Neural progenitor cell (in vitro differentiated cells): ENCODE measurements around the gene CGA. TPM values are rescaled to one million over a fixed set of nuclear protein-coding genes. Genes with fewer than 3 reads are reported as not detected.

Experiments used
- DNase-seq: peaks from one replicate; pipeline ENCODE4 v3.0.0-alpha.2; 2016; ENCODE audit warnings: low spot score
- H2AFZ ChIP-seq: fragments of 200-600 bp; sonication (generic); replicated peaks from 2 replicates; pipeline ENCODE4 v1.6.1; 2016; ENCODE audit warnings: antibody characterized with exemption
- H3F3A ChIP-seq: fragments of 200-600 bp; sonication (generic); 2 replicates; pipeline ENCODE4 v1.6.1; 2016; ENCODE audit warnings: antibody characterized with exemption, low read depth
- H3K27ac ChIP-seq: fragments of 200-600 bp; sonication (generic); 2 replicates; pipeline ENCODE4 v1.5.1; 2016; ENCODE audit warnings: mild to moderate bottlenecking
- H3K27me3 ChIP-seq: fragments of 200-600 bp; sonication (generic); 2 replicates; pipeline ENCODE4 v1.6.1; 2016; ENCODE audit warnings: mild to moderate bottlenecking, moderate library complexity
- H3K36me3 ChIP-seq: fragments of 200-600 bp; sonication (generic); 2 replicates; pipeline ENCODE4 v1.5.1; 2016
- H3K4me1 ChIP-seq: fragments of 200-600 bp; sonication (generic); 2 replicates; pipeline ENCODE4 v1.6.1; 2016; ENCODE audit warnings: mixed run types
- H3K4me2 ChIP-seq: fragments of 200-600 bp; sonication (generic); 2 replicates; pipeline ENCODE4 v1.6.1; 2016
- H3K4me3 ChIP-seq: fragments of 200-600 bp; sonication (generic); 2 replicates; pipeline ENCODE4 v1.5.1; 2016
- H3K79me2 ChIP-seq: fragments of 200-600 bp; sonication (generic); 2 replicates; pipeline ENCODE4 v1.6.1; 2016; ENCODE audit warnings: low read depth
- H3K9ac ChIP-seq: fragments of 200-600 bp; sonication (generic); 2 replicates; pipeline ENCODE4 v1.6.1; 2016
- H3K9me3 ChIP-seq: fragments of 200-600 bp; sonication (generic); 2 replicates; pipeline ENCODE4 v1.5.1; 2016; ENCODE audit warnings: low read depth
- H4K20me1 ChIP-seq: fragments of 200-600 bp; sonication (generic); 2 replicates; pipeline ENCODE4 v1.6.1; 2016; ENCODE audit warnings: low read depth
- H3K27ac Mint-ChIP-seq: 3 replicates; pipeline ENCODE4 v1.8.0; 2021; ENCODE audit warnings: mixed read lengths
- H3K27me3 Mint-ChIP-seq: 2 replicates; pipeline ENCODE4 v1.8.0; 2022; ENCODE audit warnings: low read depth, mild to moderate bottlenecking, inconsistent platforms, moderate library complexity, mixed read lengths; ENCODE audit not compliant: insufficient read depth
- H3K36me3 Mint-ChIP-seq: 3 replicates; pipeline ENCODE4 v1.8.0; 2021; ENCODE audit warnings: mixed read lengths
- H3K4me1 Mint-ChIP-seq: 3 replicates; pipeline ENCODE4 v1.8.0; 2021; ENCODE audit warnings: mixed read lengths
- H3K4me3 Mint-ChIP-seq: 3 replicates; pipeline ENCODE4 v1.8.0; 2021; ENCODE audit warnings: mild to moderate bottlenecking, moderate library complexity, mixed read lengths
- H3K9me3 Mint-ChIP-seq: 3 replicates; pipeline ENCODE4 v1.8.0; 2020; ENCODE audit warnings: mixed read lengths
- CTCF ChIP-seq: fragments of 200-600 bp; sonication (generic); IDR thresholded peaks from 2 replicates; pipeline ENCODE4 v1.5.1; 2017; ENCODE audit warnings: antibody characterized with exemption, mild to moderate bottlenecking
- EZH2 ChIP-seq: fragments of 200-600 bp; sonication (generic); IDR thresholded peaks from 2 replicates; pipeline ENCODE4 v1.6.1; 2017; ENCODE audit warnings: antibody characterized with exemption, mild to moderate bottlenecking, moderate library complexity
- EZH2phosphoT487 ChIP-seq: fragments of 200-600 bp; sonication (generic); IDR thresholded peaks from 2 replicates; pipeline ENCODE4 v1.6.1; 2017; ENCODE audit warnings: antibody characterized with exemption
- total RNA-seq: library from RNA; depleted of rRNA; stranded (reverse); fragments of >200 nt; gene quantifications from 2 replicates; pipeline ENCODE4 v1.2.3, GENCODE V29; 2015; ENCODE audit warnings: low replicate concordance

CGA gene
- total RNA-seq, 1 donor from 2014 or later = not detected

DNA sequence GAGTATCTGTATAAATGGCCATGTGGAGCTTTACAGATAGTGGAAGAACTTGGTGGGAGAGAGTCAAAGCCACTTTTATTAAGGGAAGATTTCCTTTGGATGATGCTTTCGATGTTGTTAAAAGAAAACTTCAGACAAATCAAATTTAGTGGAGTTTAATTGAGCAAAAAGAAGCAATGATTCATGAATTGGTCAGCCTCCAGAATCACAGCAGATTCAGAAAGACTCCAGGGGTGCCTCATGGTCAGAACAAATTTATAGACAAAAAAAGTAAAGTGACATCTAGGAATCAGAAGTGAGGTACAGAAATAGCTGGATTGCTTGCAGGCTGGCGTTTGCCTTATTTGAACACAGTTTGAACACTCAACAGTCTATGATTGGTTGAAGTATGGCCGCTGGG, 5.3 kb upstream of the CGA start:
- no peak for TF ChIP-seq EZH2
- no peak for TF ChIP-seq EZH2phosphoT487
- TF ChIP-seq CTCF = no peak
- no peak for DNase-seq
- Mint-ChIP-seq H3K27ac (no peak overlapping the region), H3K36me3 (no peaks in the 10 kb centered on the region), H3K27me3 (no peaks in the 10 kb centered on the region), H3K4me1 (peaks cover 11% of the 10 kb centered on the region), H3K9me3 (no peaks in the 10 kb centered on the region), H3K4me3 (no peak overlapping the region)
- Histone ChIP-seq H4K20me1 (no peaks in the 10 kb centered on the region), H3K36me3 (no peaks in the 10 kb centered on the region), H3K4me2 (no peak overlapping the region), H3K9ac (no peak overlapping the region), H3K9me3 (no peaks in the 10 kb centered on the region), H3F3A (no peaks in the 10 kb centered on the region), H3K4me1 (peaks cover 6% of the 10 kb centered on the region), H3K79me2 (no peaks in the 10 kb centered on the region), H2AFZ (no peak overlapping the region), H3K4me3 (no peak overlapping the region), H3K27me3 (no peaks in the 10 kb centered on the region), H3K27ac (no peak overlapping the region)

DNA sequence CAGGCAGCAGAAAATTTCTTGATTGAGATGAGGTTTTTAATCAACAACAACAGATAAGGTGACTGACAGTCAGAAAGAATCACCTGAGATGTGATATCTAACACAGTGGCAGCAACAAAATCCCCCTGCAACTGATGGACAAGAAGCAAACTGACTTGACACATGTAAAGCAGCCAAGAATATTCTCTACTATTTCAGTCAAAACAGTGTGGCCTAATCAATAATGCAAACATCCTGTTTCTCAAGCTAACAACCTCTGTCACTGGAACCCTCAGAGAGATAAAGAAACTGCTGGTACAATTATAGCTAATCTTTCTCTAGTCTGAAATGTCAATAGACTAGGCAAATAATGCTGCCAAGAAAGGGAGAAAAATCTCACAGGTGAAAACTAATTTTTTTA, 4.6 kb upstream of the CGA start:
- H3K79me2 ChIP-seq = no peaks in the 10 kb centered on the region
- peaks cover 11% of the 10 kb centered on the region for H3K4me1 Mint-ChIP-seq
- H3K4me3 Mint-ChIP-seq = no peak overlapping the region
- H3K27me3 ChIP-seq = no peaks in the 10 kb centered on the region
- H3K9me3 ChIP-seq = no peaks in the 10 kb centered on the region
- H3K9ac ChIP-seq = no peak overlapping the region
- H3F3A ChIP-seq = no peaks in the 10 kb centered on the region
- no peaks in the 10 kb centered on the region for H3K36me3 ChIP-seq
- peaks cover 6% of the 10 kb centered on the region for H3K4me1 ChIP-seq
- H3K4me3 ChIP-seq = no peak overlapping the region
- no peak for TF ChIP-seq EZH2
- no peak for TF ChIP-seq CTCF
- TF ChIP-seq EZH2phosphoT487 = no peak
- no peaks in the 10 kb centered on the region for H3K9me3 Mint-ChIP-seq
- no peaks in the 10 kb centered on the region for H3K36me3 Mint-ChIP-seq
- H3K27me3 Mint-ChIP-seq = no peaks in the 10 kb centered on the region
- no peak overlapping the region for H3K4me2 ChIP-seq
- H3K27ac ChIP-seq = no peak overlapping the region
- H4K20me1 ChIP-seq = no peaks in the 10 kb centered on the region
- peak overlapping the region; percentile 7 for H2AFZ ChIP-seq
- no peak overlapping the region for H3K27ac Mint-ChIP-seq
- DNase-seq = no peak

DNA sequence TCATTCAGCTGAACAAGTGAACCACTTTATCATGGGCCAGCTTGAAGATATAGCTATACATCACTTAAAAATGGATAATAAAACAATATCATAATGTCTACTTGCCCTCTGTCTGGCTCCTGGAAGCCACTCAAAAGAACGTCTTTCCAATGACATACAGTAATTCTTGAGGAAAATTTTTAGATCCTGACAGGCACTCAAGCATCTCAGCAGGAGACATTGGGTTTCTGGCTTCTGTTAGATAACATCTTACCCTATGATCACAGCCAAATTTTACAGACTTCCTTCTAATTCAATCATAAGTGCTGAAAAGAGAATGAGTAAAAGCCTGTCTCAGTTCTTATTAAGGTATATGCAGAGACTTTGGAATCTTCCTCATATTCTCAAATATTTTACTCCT, 330 bp downstream of the CGA start:
- no peak overlapping the region for H3K27ac Mint-ChIP-seq
- H3K4me1 ChIP-seq = no peaks in the 10 kb centered on the region
- no peaks in the 10 kb centered on the region for H3F3A ChIP-seq
- no peak overlapping the region for H2AFZ ChIP-seq
- no peaks in the 10 kb centered on the region for H3K4me1 Mint-ChIP-seq
- H3K27ac ChIP-seq = no peak overlapping the region
- H3K36me3 Mint-ChIP-seq = no peaks in the 10 kb centered on the region
- H3K9me3 ChIP-seq = no peaks in the 10 kb centered on the region
- no peak overlapping the region for H3K4me3 ChIP-seq
- H4K20me1 ChIP-seq = no peaks in the 10 kb centered on the region
- no peaks in the 10 kb centered on the region for H3K27me3 ChIP-seq
- H3K9me3 Mint-ChIP-seq = no peaks in the 10 kb centered on the region
- H3K9ac ChIP-seq = no peak overlapping the region
- no peak for TF ChIP-seq CTCF
- no peak for TF ChIP-seq EZH2
- TF ChIP-seq EZH2phosphoT487 = no peak
- peaks cover 2% of the 10 kb centered on the region for H3K27me3 Mint-ChIP-seq
- H3K4me2 ChIP-seq = no peak overlapping the region
- DNase-seq = no peak
- no peak overlapping the region for H3K4me3 Mint-ChIP-seq
- no peaks in the 10 kb centered on the region for H3K36me3 ChIP-seq
- no peaks in the 10 kb centered on the region for H3K79me2 ChIP-seq

DNA sequence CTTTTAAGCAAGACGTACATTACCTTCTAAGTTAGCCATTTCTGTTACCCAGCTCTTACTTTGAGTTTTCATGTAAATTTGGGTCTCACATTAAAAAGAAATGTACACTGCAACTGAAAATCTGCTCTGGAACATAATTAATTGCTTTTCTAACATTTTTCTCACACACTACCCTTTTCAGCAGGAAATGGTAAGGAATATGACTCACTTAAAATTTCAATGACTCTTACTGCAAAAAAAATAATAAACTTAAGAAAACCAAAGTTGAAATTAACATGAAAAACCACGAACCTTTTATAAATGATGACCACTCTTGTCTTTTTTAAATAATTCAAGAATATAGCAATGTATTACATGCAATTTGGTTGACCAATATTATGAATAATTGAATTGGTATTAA, 1.3 kb downstream of the CGA start:
- Mint-ChIP-seq H3K27ac (no peak overlapping the region), H3K4me3 (no peak overlapping the region), H3K9me3 (no peaks in the 10 kb centered on the region), H3K27me3 (peaks cover 2% of the 10 kb centered on the region), H3K4me1 (no peaks in the 10 kb centered on the region), H3K36me3 (no peaks in the 10 kb centered on the region)
- no peaks in the 10 kb centered on the region for H4K20me1 ChIP-seq
- H3K4me1 ChIP-seq = no peaks in the 10 kb centered on the region
- no peak overlapping the region for H3K4me3 ChIP-seq
- TF ChIP-seq EZH2phosphoT487 (no peak), EZH2 (no peak), CTCF (no peak)
- no peaks in the 10 kb centered on the region for H3K27me3 ChIP-seq
- no peak overlapping the region for H2AFZ ChIP-seq
- H3K4me2 ChIP-seq = no peak overlapping the region
- H3K27ac ChIP-seq = no peak overlapping the region
- no peaks in the 10 kb centered on the region for H3K36me3 ChIP-seq
- no peak for DNase-seq
- H3K79me2 ChIP-seq = no peaks in the 10 kb centered on the region
- H3K9me3 ChIP-seq = no peaks in the 10 kb centered on the region
- H3K9ac ChIP-seq = no peak overlapping the region
- H3F3A ChIP-seq = no peaks in the 10 kb centered on the region
